Right lobe of liver (tissue), 6 donors: ENCODE data around the gene DEUP1. TPM values are rescaled to one million over a fixed set of nuclear protein-coding genes. Genes with fewer than 3 reads are reported as not detected.
"Not testable (repeated sequence)": the region's sequence is repeated elsewhere in the genome, so short reads cannot be mapped to it uniquely, and the experiment has no call there.

Source experiments
- ATAC-seq, 4 donors: fragments of 200-7000 bp; cut with Tn5 transposase; one replicate each; pipeline ENCODE4 v1.9.1; 2020; ENCODE audit warnings: mild to moderate bottlenecking in 4 of 4, moderate library complexity in 4 of 4
- DNase-seq, 3 donors: peaks; one replicate each; pipeline ENCODE4 v3.0.0-alpha.2; 2020
- H3K27ac ChIP-seq, 3 donors: fragments of 200-600 bp; one replicate each; pipeline ENCODE4 v1.8.0; 2022
- H3K27me3 ChIP-seq, 2 donors: fragments of 200-600 bp; one replicate each; pipeline ENCODE4 v1.8.0; 2022
- H3K36me3 ChIP-seq, 4 donors: fragments of 200-600 bp; sonication (generic) in 1 of 4; one replicate each; pipeline versions ENCODE4 v1.5.1 to v1.8.0; 2017 to 2022; ENCODE audit warnings: control low read depth in 1 of 4
- H3K4me1 ChIP-seq, 4 donors: fragments of 200-600 bp; sonication (generic) in 1 of 4; one replicate each; pipeline versions ENCODE4 v1.5.1 to v1.8.0; 2017 to 2022; ENCODE audit warnings: control low read depth in 1 of 4
- H3K4me3 ChIP-seq, 3 donors: fragments of 200-600 bp; one replicate each; pipeline ENCODE4 v1.8.0; 2022
- H3K9me3 ChIP-seq, 4 donors: fragments of 200-600 bp; sonication (generic) in 1 of 4; one replicate each; pipeline versions ENCODE4 v1.5.1 to v1.8.0; 2017 to 2022; ENCODE audit warnings: control low read depth in 1 of 4
- CTCF ChIP-seq, 4 donors: fragments of 200-600 bp in 3 of 4; fragments of 450-650 bp in 1 of 4; IDR thresholded peaks; one replicate each; pipeline versions ENCODE4 v1.5.1 to v1.8.0; 2016 to 2022; ENCODE audit warnings: antibody characterized with exemption in 4 of 4, mild to moderate bottlenecking in 2 of 4
- POLR2A ChIP-seq: fragments of 450-650 bp; IDR thresholded peaks from one replicate; pipeline ENCODE4 v1.6.1; 2017; ENCODE audit warnings: antibody characterized with exemption, mild to moderate bottlenecking
- WGBS: methylation state at CpG from one replicate; pipeline ENCODE4 v1.1.6; 2018; ENCODE audit warnings: low coverage, low lambda C conversion rate; ENCODE audit not compliant: insufficient coverage; ENCODE audit errors: missing lambda C conversion rate; 5-methylcytosine and 5-hydroxymethylcytosine counted together
- intact Hi-C, 2 donors: fragments of 100-400 bp; cut with DNase I; formaldehyde crosslinking; loops; one replicate each; pipeline versions ENCODE4 v1.11.2 to v1.14.1; 2022
- total RNA-seq, 6 experiments: library from RNA; depleted of rRNA in 2 of 6; stranded (reverse); fragments of >200 nt in 2 of 6; fragmentation: NEBNext Ultra II Directional in 3 of 6; extraction: Animal tissue kit (Norgen Biotek cat#: 25700) in 3 of 6; gene quantifications; one replicate each; pipeline versions ENCODE4 v1.1.0 to v1.2.4, GENCODE V29; 2016 to 2023
- donor health status: DM: no; HTN: yes; CAD: no.
- donor health status: DM: no; HTN: no; CAD: no.
- donor health status: DM: no; HTN: no; CAD: no.
- donor health status: DM: no; HTN: yes; CAD: no.
- donor health status: DM: no; HTN: yes; CAD: no.

Gene DEUP1
- total RNA-seq, 6 experiments from 2014 or later: not detected

- Histone ChIP-seq H3K27me3 (no peaks in the 10 kb centered on the region), H3K9me3 (no peaks in the 10 kb centered on the region), H3K36me3 (no peaks in the 10 kb centered on the region), H3K4me3 (no peak overlapping the region), H3K4me1 (no peaks in the 10 kb centered on the region), H3K27ac (no peak overlapping the region)
- 20% methylated on average over 1 of the region's 8 CpGs for WGBS
- ATAC-seq (no peak), DNase-seq (no peak)
- TF ChIP-seq CTCF (IDR thresholded peaks at IDR 0.05) (no peak), POLR2A (no peak)
- intact Hi-C loops: no loop called here
Measured at GRCh38 chr11:93444617-93445073, 114.1 kb downstream of the DEUP1 start.

- ATAC-seq (no peak), DNase-seq (no peak)
- intact Hi-C loops: no loop called here
- H3K4me3 ChIP-seq: no peak overlapping the region
- H3K27ac ChIP-seq: no peak overlapping the region
- H3K4me1 ChIP-seq: no peaks in the 10 kb centered on the region
- TF ChIP-seq POLR2A (no peak), CTCF (IDR thresholded peaks at IDR 0.05) (no peak)
- no peaks in the 10 kb centered on the region for H3K36me3 ChIP-seq
- no peaks in the 10 kb centered on the region for H3K9me3 ChIP-seq
- H3K27me3 ChIP-seq: no peaks in the 10 kb centered on the region
- 95% methylated on average over 4 of the region's 9 CpGs for WGBS
Measured at GRCh38 chr11:93458286-93458685, 127.7 kb downstream of the DEUP1 start.

GRCh38 chr11:93463666-93464065, 133.1 kb downstream of the DEUP1 start:
- H3K27me3 ChIP-seq, H3K27ac ChIP-seq, H3K9me3 ChIP-seq, H3K4me1 ChIP-seq, H3K4me3 ChIP-seq, H3K36me3 ChIP-seq, DNase-seq, intact Hi-C loops, ATAC-seq: not testable (repeated sequence)
- 90% methylated on average over 4 of the region's 4 CpGs for WGBS

GRCh38 chr11:93464927-93465540, 134.5 kb downstream of the DEUP1 start:
- no peaks in the 10 kb centered on the region for H3K9me3 ChIP-seq
- 44% methylated on average over 3 of the region's 3 CpGs for WGBS
- intact Hi-C loops: no loop called here
- H3K4me3 ChIP-seq: no peak overlapping the region
- no peaks in the 10 kb centered on the region for H3K36me3 ChIP-seq
- H3K4me1 ChIP-seq: no peaks in the 10 kb centered on the region
- ATAC-seq (no peak), DNase-seq (no peak)
- TF ChIP-seq POLR2A: no peak
- no peak for TF ChIP-seq CTCF (IDR thresholded peaks at IDR 0.05)
- H3K27me3 ChIP-seq: no peaks in the 10 kb centered on the region
- H3K27ac ChIP-seq: no peak overlapping the region

- no peaks in the 10 kb centered on the region for H3K27me3 ChIP-seq
- no peaks in the 10 kb centered on the region for H3K4me1 ChIP-seq
- H3K9me3 ChIP-seq: no peaks in the 10 kb centered on the region
- ATAC-seq (no peak), DNase-seq (no peak)
- no peak overlapping the region for H3K27ac ChIP-seq
- WGBS: 100% methylated on average over 3 of the region's 4 CpGs
- intact Hi-C loops: no loop called here
- no peaks in the 10 kb centered on the region for H3K36me3 ChIP-seq
- TF ChIP-seq CTCF (IDR thresholded peaks at IDR 0.05): no peak
- TF ChIP-seq POLR2A: no peak
- H3K4me3 ChIP-seq: no peak overlapping the region
Measured at GRCh38 chr11:93467054-93467453, 136.5 kb downstream of the DEUP1 start.
